ENCODE data around the gene NINJ1.

Gene NINJ1

GRCh38 chr9:93143830-93144530 is 9.9 kb upstream of the NINJ1 start:
- no peak for DNase-seq (ENCODE audit: low spot score)
- no peak for TF ChIP-seq CTCF (IDR thresholded peaks at IDR 0.05; ENCODE audit: extremely low read depth, insufficient read depth, missing control alignments)

GRCh38 chr9:93141771-93142483 is 7.9 kb upstream of the NINJ1 start:
- DNase-seq (ENCODE audit: low spot score) = no peak
- in situ Hi-C loops (cut with MboI; ENCODE audit: low pct_unique_long_range_greater_than_20kb, low sequenced_read_pairs, unreplicated experiment) = no loop called here
- TF ChIP-seq CTCF (IDR thresholded peaks at IDR 0.05; ENCODE audit: extremely low read depth, insufficient read depth, missing control alignments) = no peak

More at GRCh38 chr9:93143830-93144530, 9.9 kb upstream of the NINJ1 start:
- in situ Hi-C loops (cut with MboI; ENCODE audit: low pct_unique_long_range_greater_than_20kb, low sequenced_read_pairs, unreplicated experiment) = no loop called here

- DNase-seq (ENCODE audit: low spot score) = no peak
- in situ Hi-C loops (cut with MboI; ENCODE audit: low pct_unique_long_range_greater_than_20kb, low sequenced_read_pairs, unreplicated experiment) = no loop called here
- no peak for TF ChIP-seq CTCF (IDR thresholded peaks at IDR 0.05; ENCODE audit: extremely low read depth, insufficient read depth, missing control alignments)
Measured at GRCh38 chr9:93139365-93140182, 5.5 kb upstream of the NINJ1 start.

GRCh38 chr9:93138171-93138764 is 4.2 kb upstream of the NINJ1 start:
- TF ChIP-seq CTCF (IDR thresholded peaks at IDR 0.05; ENCODE audit: extremely low read depth, insufficient read depth, missing control alignments) = no peak
- DNase-seq (ENCODE audit: low spot score) = no peak
- in situ Hi-C loops (cut with MboI; ENCODE audit: low pct_unique_long_range_greater_than_20kb, low sequenced_read_pairs, unreplicated experiment) = no loop called here

GRCh38 chr9:93137362-93137761 is 3.3 kb upstream of the NINJ1 start:
- TF ChIP-seq CTCF (IDR thresholded peaks at IDR 0.05; ENCODE audit: extremely low read depth, insufficient read depth, missing control alignments) = no peak
- no peak for DNase-seq (ENCODE audit: low spot score)
- in situ Hi-C loops (cut with MboI; ENCODE audit: low pct_unique_long_range_greater_than_20kb, low sequenced_read_pairs, unreplicated experiment) = no loop called here

GRCh38 chr9:93136011-93136440 is 2.0 kb upstream of the NINJ1 start:
- in situ Hi-C loops (cut with MboI; ENCODE audit: low pct_unique_long_range_greater_than_20kb, low sequenced_read_pairs, unreplicated experiment) = no loop called here
- DNase-seq (ENCODE audit: low spot score) = no peak
- no peak for TF ChIP-seq CTCF (IDR thresholded peaks at IDR 0.05; ENCODE audit: extremely low read depth, insufficient read depth, missing control alignments)
